DOHH2 (cell line): ENCODE data around the gene KIDINS220.

ENCODE experiments used
- H3F3A ChIP-seq: fragments of 200-600 bp; sonication (generic), shearing (Covaris generic); 2 replicates; pipeline ENCODE4 v1.6.0; 2016; ENCODE audit warnings: antibody characterized with exemption, mild to moderate bottlenecking; ENCODE audit not compliant: control insufficient read depth, insufficient read depth
- H3K27ac ChIP-seq: fragments of 200-600 bp; sonication (generic); 2 replicates; pipeline ENCODE4 v1.5.1; 2014; ENCODE audit warnings: low read depth, mild to moderate bottlenecking, low read length, moderate library complexity
- H3K27me3 ChIP-seq: fragments of 200-600 bp; sonication (generic); 2 replicates; pipeline ENCODE4 v1.6.1; 2014; ENCODE audit warnings: mild to moderate bottlenecking, low read length, mixed read lengths; ENCODE audit not compliant: control insufficient read depth
- H3K36me3 ChIP-seq: fragments of 200-600 bp; sonication (generic); 2 replicates; pipeline ENCODE4 v1.6.1; 2014; ENCODE audit warnings: mild to moderate bottlenecking, low read length, moderate library complexity, mixed read lengths; ENCODE audit not compliant: control insufficient read depth
- H3K4me1 ChIP-seq: fragments of 200-600 bp; sonication (generic); 2 replicates; pipeline ENCODE4 v1.6.1; 2014; ENCODE audit warnings: mild to moderate bottlenecking, low read length, mixed read lengths; ENCODE audit not compliant: control insufficient read depth
- H3K4me2 ChIP-seq: fragments of 200-600 bp; sonication (generic); 2 replicates; pipeline ENCODE4 v1.6.0; 2014; ENCODE audit warnings: mild to moderate bottlenecking, low read length, moderate library complexity
- H3K4me3 ChIP-seq: fragments of 200-600 bp; sonication (generic); 2 replicates; pipeline ENCODE4 v1.5.1; 2014; ENCODE audit warnings: mild to moderate bottlenecking, low read length, mixed read lengths
- H3K79me2 ChIP-seq: fragments of 200-600 bp; sonication (generic); 2 replicates; pipeline ENCODE4 v1.6.1; 2014; ENCODE audit warnings: mild to moderate bottlenecking, low read length, mixed read lengths; ENCODE audit not compliant: control insufficient read depth
- H3K9me2 ChIP-seq: fragments of 200-600 bp; sonication (generic); replicated peaks from 2 replicates; pipeline ENCODE4 v1.6.1; 2014; ENCODE audit warnings: mild to moderate bottlenecking, low read length, mixed read lengths; ENCODE audit not compliant: control insufficient read depth
- H3K9me3 ChIP-seq: fragments of 200-600 bp; sonication (generic); 2 replicates; pipeline ENCODE4 v1.6.1; 2014; ENCODE audit warnings: antibody characterized with exemption, low read length, mixed read lengths; ENCODE audit not compliant: control insufficient read depth, insufficient read depth
- H4K20me1 ChIP-seq: fragments of 200-600 bp; sonication (generic); 2 replicates; pipeline ENCODE4 v1.6.0; 2014; ENCODE audit warnings: low read depth, mild to moderate bottlenecking, antibody characterized with exemption, low read length, moderate library complexity; ENCODE audit not compliant: control insufficient read depth, insufficient read depth
- EZH2phosphoT487 ChIP-seq: fragments of 200-600 bp; sonication (generic); IDR thresholded peaks from 2 replicates; pipeline ENCODE4 v1.6.1; 2017; ENCODE audit warnings: borderline replicate concordance, mild to moderate bottlenecking, antibody characterized with exemption, low read length, moderate library complexity, mixed read lengths
- TF ChIP-seq, protein P1 (sequence below): fragments of 200-600 bp; sonication (generic); IDR thresholded peaks from one replicate; pipeline ENCODE4 v1.5.1; 2014; ENCODE audit warnings: antibody characterized with exemption, mild to moderate bottlenecking, low read depth, low read length; ENCODE audit not compliant: poor library complexity, severe bottlenecking

KIDINS220 gene

GRCh38 chr2:8819948-8820347, 17.5 kb downstream of the KIDINS220 start:
- H3K36me3 ChIP-seq, result peaks cover 7% of the 10 kb centered on the region; the same call in 1 of the 2 replicates
- no peaks in the 10 kb centered on the region for H3K4me1 ChIP-seq
- no peaks in the 10 kb centered on the region for H3F3A ChIP-seq
- no peaks in the 10 kb centered on the region for H3K9me2 ChIP-seq
- H3K4me3 ChIP-seq, result no peak overlapping the region
- no peaks in the 10 kb centered on the region for H3K79me2 ChIP-seq
- no peak overlapping the region for H3K4me2 ChIP-seq
- H3K9me3 ChIP-seq, result no peaks in the 10 kb centered on the region
- no peaks in the 10 kb centered on the region for H4K20me1 ChIP-seq
- no peak overlapping the region for H3K27ac ChIP-seq
- no peak for TF ChIP-seq EZH2phosphoT487
- TF ChIP-seq, protein P1, sequence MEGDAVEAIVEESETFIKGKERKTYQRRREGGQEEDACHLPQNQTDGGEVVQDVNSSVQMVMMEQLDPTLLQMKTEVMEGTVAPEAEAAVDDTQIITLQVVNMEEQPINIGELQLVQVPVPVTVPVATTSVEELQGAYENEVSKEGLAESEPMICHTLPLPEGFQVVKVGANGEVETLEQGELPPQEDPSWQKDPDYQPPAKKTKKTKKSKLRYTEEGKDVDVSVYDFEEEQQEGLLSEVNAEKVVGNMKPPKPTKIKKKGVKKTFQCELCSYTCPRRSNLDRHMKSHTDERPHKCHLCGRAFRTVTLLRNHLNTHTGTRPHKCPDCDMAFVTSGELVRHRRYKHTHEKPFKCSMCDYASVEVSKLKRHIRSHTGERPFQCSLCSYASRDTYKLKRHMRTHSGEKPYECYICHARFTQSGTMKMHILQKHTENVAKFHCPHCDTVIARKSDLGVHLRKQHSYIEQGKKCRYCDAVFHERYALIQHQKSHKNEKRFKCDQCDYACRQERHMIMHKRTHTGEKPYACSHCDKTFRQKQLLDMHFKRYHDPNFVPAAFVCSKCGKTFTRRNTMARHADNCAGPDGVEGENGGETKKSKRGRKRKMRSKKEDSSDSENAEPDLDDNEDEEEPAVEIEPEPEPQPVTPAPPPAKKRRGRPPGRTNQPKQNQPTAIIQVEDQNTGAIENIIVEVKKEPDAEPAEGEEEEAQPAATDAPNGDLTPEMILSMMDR, result no peak
- H3K27me3 ChIP-seq, result no peaks in the 10 kb centered on the region

DNA sequence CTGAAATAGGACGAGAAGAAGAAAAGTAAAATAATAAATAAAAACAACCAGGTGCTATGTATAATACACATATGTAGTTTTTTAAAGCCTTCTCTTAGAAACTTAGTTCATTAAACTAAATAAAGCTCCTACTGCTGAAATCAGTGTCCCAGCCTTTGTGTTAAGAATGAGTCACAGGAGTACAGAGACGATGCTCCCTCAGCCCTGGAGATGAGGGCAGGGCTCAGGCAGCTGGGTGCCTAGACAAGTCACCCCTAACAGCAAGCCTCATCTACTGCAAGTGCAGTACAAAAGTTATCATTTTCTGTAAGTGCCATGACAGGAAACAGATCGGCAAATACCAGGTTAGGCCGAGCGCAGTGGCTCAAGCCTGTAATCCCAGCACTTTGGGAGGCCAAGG, 18.2 kb downstream of the KIDINS220 start:
- peaks cover under 1% of the 10 kb centered on the region; the same call in 1 of the 2 replicates for H3K36me3 ChIP-seq
- no peak for TF ChIP-seq EZH2phosphoT487
- TF ChIP-seq, protein P1, result no peak
- no peaks in the 10 kb centered on the region for H4K20me1 ChIP-seq
- no peaks in the 10 kb centered on the region for H3K79me2 ChIP-seq
- no peaks in the 10 kb centered on the region for H3K9me3 ChIP-seq
- H3K4me2 ChIP-seq, result no peak overlapping the region
- H3K4me3 ChIP-seq, result no peak overlapping the region
- H3K27me3 ChIP-seq, result no peaks in the 10 kb centered on the region
- H3F3A ChIP-seq, result no peaks in the 10 kb centered on the region
- no peaks in the 10 kb centered on the region for H3K9me2 ChIP-seq
- H3K4me1 ChIP-seq, result no peaks in the 10 kb centered on the region
- H3K27ac ChIP-seq, result no peak overlapping the region

GRCh38 chr2:8817221-8817620, 20.2 kb downstream of the KIDINS220 start:
- Histone ChIP-seq H3K27me3 (no peaks in the 10 kb centered on the region), H3K9me2 (no peaks in the 10 kb centered on the region), H3F3A (no peaks in the 10 kb centered on the region), H4K20me1 (no peaks in the 10 kb centered on the region), H3K9me3 (no peaks in the 10 kb centered on the region), H3K4me2 (no peak overlapping the region), H3K4me3 (no peak overlapping the region), H3K36me3 (peaks cover 2% of the 10 kb centered on the region; the same call in 1 of the 2 replicates), H3K79me2 (no peaks in the 10 kb centered on the region), H3K4me1 (no peaks in the 10 kb centered on the region), H3K27ac (no peak overlapping the region)
- TF ChIP-seq, protein P1, result no peak
- no peak for TF ChIP-seq EZH2phosphoT487
